NCI-H748 (cell line): ENCODE data around the gene SFXN2.
"Not testable (repeated sequence)": the region's sequence is repeated elsewhere in the genome, so short reads cannot be mapped to it uniquely, and the experiment has no call there.

Experiments
- DNase-seq: peaks from one replicate; lab custom pipeline; 2025; ENCODE audit not compliant: unreplicated experiment; lab: John Stamatoyannopoulos, UW

Gene SFXN2

DNA sequence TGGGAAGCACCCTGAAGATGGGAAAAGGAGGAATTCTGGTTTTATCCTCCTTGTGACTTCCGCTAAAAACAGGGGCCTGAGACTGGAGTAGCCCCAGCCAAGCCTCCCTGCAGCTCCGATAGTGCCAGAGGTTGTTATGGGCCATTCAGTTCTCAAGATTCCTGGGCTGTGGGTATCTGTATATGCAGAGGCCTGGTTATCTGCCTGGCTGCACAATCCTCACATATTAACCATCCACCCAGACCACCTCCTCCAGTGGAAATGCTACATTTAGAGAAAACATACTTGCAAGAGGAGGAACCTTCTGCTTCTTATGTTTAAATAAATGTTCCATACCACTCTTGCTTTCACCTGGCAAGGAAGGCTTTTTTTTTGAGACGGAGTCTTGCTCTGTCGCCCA is 34.8 kb upstream of the SFXN2 start:
- DNase-seq = no peak

DNA sequence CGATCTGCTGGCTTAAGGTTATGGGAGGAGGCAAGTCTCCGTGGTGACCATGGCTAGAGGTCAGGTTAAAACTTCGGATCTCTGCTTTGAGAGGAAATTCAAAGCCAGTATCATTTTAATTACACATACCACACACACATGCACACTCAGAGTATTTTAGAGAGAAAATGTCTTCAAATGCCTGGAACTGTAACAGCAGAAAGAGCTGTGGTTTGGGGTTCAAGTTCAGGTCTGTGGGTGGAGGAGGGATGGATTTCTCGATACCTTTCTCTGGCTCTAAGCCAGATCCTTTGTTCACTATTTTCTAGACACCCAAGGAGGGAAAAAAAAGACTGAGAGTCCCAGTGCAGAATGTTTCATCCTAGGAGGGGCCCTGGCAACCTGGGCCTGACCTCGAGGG is 32.7 kb upstream of the SFXN2 start:
- no peak for DNase-seq

DNA sequence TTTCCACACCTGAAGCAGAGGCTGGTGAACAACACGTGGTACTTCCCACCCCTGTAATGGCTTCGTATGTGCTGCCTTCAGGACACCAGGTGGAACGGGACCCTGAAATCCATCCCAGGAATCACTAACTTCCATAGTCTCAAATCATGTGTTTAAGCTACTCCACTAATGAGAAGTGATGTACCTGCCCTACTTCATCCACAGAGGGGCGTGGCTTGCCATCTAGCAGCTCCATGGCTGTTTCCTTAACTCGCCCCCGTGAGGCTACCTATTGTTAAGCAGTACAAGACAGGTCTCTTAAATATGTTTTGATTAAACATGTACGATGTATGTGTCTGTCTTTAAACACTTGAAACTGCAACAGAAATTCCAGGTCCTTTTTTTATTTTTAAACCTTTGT is 32.0 kb upstream of the SFXN2 start:
- no peak for DNase-seq

DNA sequence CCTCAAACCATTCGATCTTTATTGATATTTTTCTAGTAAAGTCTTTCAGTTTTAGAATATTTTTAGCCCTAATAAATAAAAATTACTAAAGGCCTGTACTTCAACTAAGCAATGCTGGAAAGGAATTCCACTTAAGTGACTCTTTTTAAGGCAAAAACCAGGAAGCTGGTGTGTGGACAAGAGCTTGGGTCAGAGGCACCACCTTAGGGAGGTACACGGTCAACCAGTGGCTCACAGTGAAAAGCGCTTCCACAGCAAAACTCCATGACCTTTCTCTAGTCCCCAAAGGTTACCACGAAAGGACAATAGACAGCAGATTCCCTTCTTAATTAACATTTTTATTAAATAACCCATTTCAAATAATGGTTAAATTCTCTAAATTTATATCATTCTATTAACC is 31.5 kb upstream of the SFXN2 start:
- DNase-seq = no peak

DNA sequence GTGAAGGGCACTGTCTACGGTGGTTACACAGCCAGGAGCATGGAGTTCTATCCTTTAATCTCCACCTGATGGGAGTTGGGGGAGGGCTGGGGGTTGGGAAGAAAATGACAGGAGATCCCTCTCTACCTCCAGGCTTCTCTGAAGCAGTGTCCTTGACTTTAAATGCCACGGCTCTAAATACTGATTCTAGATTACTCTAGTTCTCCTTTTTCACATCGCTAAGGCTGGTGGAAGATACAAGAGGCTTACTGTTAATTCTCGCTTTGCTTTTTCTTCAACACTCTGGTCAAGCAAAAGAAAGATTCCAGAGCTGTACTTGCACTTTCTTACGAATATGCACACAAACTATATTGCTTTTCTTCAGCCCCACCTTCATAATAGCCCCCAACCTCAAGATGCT is 30.7 kb upstream of the SFXN2 start:
- no peak for DNase-seq

DNA sequence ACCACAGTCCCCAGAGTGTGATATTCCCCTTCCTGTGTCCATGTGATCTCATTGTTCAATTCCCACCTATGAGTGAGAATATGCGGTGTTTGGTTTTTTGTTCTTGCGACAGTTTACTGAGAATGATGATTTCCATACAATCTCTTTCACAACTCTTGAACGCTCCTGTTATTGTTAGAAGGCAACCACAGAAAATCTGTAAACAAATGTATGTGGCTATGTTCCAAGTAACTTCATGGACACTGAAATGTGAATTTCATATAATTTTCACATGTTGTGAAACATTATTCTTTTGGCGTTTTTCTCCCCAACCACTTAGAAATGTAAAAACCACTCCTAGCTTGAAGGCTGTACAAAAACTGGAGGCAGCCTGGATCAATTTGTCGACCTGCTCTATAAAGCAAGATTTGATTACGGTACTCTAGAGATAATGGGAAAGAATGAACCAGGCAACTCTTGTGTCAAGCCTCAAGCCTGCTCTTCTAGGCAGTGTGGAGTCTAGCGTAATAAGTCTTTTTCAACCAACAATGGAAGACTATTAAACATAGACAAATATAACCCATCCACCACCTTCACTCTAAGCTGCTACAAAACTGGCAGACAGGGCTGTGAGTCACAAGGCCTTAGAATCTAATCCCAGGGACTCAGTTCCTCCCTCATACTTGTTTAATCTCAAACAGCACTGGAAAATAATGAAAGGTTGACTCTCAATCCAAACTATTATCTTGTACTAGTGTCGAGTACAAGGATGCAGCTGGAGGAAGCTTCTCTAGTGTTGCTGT is 23.0 kb upstream of the SFXN2 start:
- no peak for DNase-seq

DNA sequence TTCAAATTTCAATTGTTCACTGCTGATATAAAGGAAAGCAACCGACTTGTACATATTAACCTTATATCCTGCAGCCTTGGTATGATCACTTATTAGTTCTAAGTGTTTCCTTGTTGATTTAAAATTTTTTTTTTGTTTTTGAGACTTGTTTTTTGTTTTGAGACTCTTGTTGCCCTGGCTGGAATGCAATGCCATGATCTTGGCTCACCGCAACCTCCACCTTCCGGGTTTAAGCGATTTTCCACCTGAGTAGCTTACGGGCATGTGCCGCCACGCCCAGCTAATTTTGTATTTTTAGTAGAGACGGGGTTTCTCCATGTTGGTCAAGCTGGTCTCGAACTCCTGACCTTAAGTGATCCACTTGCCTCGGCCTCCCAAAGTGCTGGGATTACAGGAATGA is 19.0 kb upstream of the SFXN2 start:
- DNase-seq = not testable (repeated sequence)

DNA sequence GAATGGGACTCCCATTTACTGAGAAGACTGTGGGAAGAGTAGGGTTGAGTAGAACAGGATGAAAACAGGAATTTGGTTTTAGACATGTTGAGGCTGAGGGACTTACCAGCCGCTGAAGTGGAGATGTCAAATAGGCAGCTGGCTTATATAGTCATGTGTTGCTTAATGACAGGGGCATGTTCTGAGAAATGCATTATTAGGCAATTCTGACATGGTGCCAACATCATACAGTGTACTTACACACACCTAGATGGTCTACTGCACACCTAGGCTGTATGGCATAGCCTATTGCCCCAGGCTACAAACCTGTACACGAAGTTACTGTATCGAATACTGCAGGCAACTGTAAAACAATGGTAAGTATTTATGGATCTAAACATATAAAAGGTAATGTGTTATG is 17.7 kb upstream of the SFXN2 start:
- no peak for DNase-seq

DNA sequence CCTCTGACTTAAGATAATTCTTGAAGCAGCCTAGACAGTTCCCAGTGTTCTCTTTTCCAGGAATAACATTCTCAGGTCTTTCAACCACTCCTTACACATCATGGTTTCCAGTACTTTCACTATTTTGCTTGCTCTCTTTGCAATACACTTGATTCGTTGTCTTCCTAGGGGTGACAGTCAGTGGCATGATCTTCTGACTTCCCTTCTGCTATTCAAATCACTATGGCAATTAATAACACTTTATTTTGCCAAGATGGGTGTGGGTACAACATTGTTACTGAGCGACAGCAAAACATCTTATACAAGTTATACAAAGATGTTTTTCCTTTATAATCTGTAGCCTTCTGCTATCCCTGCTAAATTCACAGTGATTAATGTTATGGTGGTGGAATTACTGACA is 15.5 kb upstream of the SFXN2 start:
- DNase-seq = no peak

DNA sequence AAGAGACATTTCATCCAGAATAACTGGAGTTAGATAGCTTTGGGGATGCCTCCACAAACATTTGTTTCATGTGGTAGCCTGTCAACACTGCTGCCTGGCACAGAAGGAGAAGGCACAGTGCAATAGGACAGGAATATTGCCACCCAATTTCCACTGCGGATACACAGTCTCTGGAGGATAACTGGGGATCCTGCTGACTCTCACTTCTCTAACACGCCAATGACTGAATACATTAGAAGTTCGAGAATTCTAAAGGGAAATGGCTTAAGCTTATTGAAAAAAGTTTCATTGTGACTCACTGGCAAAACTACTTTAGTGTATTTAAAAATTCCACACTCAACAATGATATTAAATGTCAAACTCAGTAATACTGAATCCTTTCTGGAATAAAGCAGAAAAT is 13.2 kb upstream of the SFXN2 start:
- DNase-seq = no peak

DNA sequence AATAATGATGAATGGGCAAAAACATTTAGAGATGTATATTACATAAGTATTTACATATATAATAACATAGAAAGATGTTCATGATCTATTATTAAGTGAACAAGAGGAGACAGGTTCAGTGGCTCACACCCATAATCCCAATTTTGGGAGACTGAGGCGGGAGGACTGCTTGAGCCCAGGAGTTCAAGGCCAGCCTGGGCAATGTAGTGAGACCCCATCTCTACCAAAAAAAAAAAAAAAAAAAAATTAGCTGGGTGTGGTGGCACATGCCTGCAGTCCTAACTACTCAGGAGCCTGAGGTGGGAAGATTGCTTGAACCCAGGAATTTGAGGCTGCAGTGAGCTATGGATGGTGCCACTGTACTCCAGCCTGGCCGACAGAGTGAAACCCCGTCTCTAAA is 12.6 kb upstream of the SFXN2 start:
- DNase-seq = no peak

DNA sequence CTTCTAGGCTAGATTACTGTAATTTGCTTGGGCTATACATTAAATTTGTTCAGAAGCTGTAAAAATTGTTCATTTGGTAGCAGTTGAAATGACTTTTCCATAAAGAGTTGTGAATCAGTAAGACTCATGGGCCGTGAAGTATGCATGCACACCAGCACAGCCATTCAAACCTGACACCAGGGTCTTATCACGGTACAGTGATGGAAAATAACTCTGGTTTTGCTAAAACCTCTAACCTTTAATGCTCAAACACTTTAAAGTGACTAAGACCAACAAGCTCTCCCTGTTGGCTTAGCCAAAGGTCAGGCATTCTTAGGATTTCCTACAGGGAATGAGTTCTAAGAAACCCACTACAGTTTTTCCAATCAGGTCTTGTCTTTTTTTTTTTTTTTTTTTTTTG is 11.7 kb upstream of the SFXN2 start:
- DNase-seq = no peak

DNA sequence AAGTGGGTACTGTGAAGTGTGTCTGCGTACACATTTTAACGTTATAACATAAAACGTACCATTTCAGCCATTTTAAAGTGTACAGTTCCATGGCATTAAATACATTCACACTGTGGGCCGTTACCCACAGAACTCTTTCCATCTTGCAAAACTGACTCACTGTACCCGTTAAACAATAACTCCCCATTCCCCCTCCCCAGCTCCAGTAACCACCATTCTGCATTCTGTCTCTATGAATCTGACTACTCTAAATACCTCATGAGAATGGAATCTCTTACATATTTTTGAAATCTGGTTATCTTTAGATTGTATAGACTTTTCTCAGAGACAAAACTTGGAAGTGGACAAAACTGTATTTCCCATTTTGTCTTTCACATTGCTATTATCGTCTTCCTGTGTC is 9.5 kb upstream of the SFXN2 start:
- no peak for DNase-seq

DNA sequence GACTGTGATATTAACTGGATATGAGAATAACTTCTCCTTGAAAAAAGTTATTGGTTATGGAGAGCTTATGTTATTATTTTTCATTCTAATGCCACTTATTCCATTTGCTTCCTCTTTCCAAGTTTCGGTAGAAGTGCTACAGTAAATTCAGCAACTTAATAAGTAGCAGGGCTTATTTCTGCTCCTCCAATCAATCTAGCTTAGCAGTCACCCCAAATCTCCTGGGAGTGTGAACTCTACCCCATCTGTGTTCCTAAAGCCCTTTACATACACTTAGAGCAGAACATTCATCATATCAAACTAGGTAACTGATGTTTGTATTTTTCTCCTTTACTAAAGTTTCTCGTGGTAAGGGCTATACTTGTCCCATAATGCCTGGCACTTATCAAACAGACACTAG is 8.9 kb upstream of the SFXN2 start:
- no peak for DNase-seq

DNA sequence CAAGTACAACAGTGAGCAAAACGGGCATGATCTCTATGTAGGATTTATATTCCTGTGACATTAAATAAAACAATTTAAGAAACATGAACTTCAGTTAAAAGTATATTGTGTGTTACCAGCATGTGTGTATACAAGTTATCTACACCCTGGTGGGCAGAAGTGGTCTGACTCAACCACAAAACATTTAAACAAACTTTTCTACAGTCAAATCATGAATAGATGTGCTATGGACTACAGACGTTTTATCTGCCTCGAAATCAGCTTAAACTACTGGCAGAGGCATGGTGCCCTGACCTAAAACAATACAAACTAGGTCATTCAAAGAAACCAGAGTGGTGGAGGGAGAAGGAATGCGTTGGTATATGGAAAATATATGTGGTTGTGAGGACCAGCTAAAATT is 3.8 kb upstream of the SFXN2 start:
- no peak for DNase-seq

DNA sequence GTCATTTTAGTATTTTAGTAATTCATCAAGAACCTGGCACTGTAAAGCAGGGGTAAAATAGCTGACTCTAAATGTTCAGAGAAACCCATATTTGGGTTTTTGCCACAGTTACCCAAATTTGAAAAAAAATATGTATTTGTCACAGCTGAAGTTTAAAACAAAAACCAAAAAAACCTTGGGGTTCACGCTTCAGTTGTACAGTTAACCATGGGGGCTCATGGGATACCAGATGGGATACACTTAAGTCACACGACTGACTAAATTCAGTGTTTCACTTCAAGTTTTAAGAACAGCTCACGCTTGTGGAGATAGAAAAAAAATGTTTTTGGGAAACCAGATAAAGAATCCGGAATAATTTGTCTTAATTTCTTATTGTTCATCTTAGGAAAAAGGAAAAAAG is 2.3 kb upstream of the SFXN2 start:
- no peak for DNase-seq

DNA sequence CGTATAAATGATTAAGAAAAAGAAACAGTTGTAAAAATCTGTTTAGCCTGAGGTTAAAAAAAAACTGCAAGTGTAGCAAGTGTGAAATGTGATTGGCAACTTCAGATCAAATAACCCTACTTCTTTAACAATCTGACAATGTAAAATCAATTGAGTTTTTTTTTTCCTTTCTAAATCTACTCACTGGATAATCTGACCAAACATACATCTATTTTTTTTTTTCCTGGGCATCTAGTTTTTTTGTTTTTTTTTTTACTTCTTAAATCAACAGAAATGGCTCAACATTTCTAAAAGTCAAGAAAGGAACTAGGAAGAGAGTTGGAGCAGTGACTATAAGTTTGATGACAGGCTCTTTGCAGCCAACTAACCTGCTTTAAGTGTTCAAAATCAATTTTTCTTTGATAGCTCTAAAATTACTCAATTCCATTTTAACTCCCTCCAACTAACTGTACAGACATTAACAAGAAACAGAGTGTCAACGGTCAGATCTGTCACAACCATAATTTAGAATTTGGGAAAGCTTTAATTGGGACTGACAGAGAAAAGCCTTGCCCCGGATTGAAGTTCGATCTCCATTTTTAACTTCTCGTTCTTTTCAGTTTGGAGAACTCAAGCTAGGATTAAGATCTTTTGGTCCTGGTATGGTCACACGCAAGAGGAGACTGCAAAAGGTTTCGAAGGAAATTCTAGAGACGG is 1.4 kb upstream of the SFXN2 start:
- no peak for DNase-seq

DNA sequence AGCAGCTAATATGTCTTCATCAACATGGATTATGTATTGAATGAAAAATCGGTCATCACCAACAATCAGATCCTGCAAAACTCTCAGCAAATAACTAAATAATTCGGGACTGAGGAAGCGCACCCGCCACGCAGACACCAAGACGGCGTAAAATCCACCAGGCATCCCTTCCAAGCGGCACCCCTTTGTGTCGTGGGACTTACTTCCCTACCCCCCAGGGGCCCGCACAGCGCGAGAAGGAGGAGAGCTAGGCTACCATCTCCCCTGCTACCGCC is 960 bp upstream of the SFXN2 start:
- DNase-seq = no peak

DNA sequence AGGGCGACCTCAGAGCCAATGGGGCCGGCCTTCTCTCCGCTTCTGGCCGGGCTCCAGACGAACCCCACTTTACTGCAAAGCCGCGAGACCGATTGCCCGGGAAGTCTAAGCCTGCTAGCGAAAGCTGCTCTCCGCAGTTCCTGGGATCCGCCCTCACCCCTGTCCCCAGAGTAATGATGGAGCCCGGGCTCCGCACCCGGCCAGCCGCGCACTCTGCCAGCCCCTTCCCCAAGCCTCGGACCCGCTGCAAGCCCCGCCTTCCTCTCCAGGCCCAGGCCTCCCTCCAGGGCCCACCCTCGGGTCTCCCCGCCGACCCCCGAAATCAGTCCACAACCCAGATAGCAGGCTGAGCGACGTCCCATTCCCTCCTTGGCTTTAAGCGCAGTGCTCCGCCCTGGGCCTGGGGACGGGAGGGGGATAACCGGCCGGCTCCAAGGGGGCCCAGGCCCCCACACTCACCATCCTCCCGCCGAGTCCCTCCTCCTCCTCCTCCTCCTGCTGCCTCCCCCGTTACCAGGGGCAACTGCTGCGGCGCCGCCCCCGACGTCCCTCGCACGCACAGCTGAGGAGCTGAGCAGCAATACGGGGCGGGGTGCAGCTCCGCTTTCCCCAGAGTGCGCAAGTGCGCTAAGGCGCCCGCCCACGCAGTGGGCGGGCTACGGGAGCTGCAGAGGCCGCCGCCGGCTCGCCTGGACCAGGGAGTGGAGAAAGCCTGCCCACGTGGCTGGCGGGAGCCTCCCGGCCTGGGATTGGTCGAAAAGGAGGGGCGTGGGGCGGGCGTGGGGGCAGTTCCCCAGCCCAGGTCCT is 419 bp upstream of the SFXN2 start, which contains the start of gene ARL3:
Gene ARL3, minus strand, starts transcription at position 584 of the 807 bp plus-strand sequence. Its CDS starts 122 bp downstream, at position 462.
- peak; percentile 98 for DNase-seq

DNA sequence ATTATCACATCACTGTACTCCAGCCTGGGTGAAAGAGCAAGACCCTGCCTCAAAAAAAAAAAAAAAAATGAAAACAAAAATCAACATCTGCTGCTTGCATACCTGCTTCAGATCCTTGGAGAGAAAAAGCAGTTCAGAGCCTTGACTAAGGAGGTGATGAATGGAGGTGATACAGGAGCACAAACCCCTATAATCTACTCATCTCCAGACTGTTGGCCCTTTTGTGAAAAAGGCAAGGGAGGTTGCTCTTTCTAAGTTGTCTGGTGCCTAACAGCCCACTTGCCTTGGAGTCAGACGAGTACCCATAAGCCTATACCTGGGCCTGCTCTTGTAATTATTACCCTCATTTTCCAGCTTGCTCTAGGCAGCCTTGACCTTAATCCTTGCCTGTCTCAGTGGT is 1.4 kb downstream of the SFXN2 start:
- no peak for DNase-seq

DNA sequence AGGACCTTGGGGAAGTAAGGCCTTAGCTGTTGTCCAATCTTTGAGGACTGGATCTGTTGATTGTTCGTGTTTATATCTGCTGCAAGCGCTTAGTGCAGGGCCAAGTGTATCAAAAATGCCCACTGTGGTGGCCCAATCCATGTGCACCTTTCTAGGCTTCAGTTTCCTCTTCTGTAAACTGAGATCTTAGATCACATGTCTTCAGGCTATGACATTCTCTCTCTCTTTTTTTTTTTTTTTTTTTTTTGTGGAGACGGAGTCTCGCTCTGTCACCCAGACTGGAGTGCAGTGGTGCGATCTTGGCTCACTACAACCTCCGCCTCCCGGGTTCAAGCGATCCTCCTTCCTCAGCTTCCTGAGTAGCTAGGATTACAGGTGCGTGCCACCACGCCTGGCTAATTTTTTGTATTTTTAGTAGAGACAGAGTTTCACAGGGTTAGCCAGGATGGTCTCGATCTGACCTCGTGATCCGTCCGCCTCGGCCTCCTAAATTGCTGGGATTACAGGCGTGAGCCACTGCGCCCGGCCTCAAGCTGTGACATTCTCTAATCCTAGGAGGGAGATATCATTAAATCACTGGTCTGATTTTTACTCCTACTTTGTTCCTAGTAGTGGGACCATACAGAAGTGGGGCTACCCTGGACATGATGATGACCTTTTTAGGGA is 2.6 kb downstream of the SFXN2 start:
- not testable (repeated sequence) for DNase-seq

DNA sequence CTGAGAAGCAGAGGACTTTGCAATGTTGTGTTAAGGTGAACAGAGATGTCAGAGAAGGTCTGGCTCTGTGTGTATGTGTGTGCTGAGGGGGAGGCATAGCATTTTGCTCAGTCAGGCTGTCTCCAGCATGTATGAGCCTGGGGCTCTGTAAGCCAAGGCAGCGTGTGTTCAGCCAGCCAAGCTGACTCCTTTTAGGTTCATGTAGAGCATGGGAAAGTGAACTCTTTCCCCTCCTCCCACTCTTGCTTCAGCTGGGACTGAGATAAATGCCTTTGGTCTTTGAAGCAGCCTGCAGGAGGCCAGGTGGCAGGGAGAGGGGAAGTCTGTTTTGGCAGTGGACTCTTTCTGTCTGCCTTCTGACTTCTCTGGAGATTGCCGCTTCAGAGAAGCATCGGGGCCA is 3.8 kb downstream of the SFXN2 start:
- DNase-seq = no peak
